Activated naive CD8-positive, alpha-beta T cell treated with anti-CD3 and anti-CD28 coated beads, Interleukin-2, amount 50 U/mL, for 24 hours (primary cell): ENCODE measurements around the gene NNMT.

ENCODE experiments used
- ATAC-seq: fragments of 150-1000 bp; cut with Tn5 transposase; one replicate; pipeline ENCODE4 v1.10.0; 2021
- DNase-seq: peaks from one replicate; pipeline ENCODE4 v3.0.0; 2021
- H3K27ac Mint-ChIP-seq: one replicate; pipeline ENCODE4 v1.8.0; 2021; ENCODE audit warnings: mild to moderate bottlenecking, mixed read lengths
- H3K27me3 Mint-ChIP-seq: one replicate; pipeline ENCODE4 v1.8.0; 2021; ENCODE audit warnings: mixed read lengths
- H3K36me3 Mint-ChIP-seq: one replicate; pipeline ENCODE4 v1.8.0; 2021; ENCODE audit warnings: low read depth, mixed read lengths
- H3K4me1 Mint-ChIP-seq: one replicate; pipeline ENCODE4 v1.8.0; 2021; ENCODE audit warnings: mixed read lengths
- H3K4me3 Mint-ChIP-seq: one replicate; pipeline ENCODE4 v1.8.0; 2021; ENCODE audit warnings: mild to moderate bottlenecking, moderate library complexity, mixed read lengths
- H3K9me3 Mint-ChIP-seq: one replicate; pipeline ENCODE4 v1.8.0; 2021; ENCODE audit warnings: mixed read lengths

Gene NNMT

DNA sequence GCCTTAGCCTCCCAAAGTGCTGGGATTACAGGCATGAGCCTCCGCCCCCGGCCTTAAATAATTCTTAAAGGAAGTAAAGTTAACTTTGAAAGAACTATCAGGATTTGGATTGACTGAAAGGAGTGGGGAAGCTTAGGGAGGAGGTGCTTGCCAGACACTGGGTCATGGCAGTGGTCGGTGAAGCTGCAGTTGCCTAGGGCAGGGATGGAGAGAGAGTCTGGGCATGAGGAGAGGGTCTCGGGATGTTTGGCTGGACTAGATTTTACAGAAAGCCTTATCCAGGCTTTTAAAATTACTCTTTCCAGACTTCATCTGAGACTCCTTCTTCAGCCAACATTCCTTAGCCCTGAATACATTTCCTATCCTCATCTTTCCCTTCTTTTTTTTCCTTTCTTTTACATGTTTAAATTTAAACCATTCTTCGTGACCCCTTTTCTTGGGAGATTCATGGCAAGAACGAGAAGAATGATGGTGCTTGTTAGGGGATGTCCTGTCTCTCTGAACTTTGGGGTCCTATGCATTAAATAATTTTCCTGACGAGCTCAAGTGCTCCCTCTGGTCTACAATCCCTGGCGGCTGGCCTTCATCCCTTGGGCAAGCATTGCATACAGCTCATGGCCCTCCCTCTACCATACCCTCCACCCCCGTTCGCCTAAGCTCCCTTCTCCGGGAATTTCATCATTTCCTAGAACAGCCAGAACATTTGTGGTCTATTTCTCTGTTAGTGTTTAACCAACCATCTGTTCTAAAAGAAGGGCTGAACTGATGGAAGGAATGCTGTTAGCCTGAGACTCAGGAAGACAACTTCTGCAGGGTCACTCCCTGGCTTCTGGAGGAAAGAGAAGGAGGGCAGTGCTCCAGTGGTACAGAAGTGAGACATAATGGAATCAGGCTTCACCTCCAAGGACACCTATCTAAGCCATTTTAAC, at the start of gene NNMT:
NNMT (plus strand) TSS at position 724 of the 929 bp plus-strand sequence; CDS start at position 882, 158 bp downstream.
- Mint-ChIP-seq H3K4me3 (no peak within 1 kb of the TSS), H3K36me3 (no peaks in the 10 kb centered on the region), H3K4me1 (no peaks in the 10 kb centered on the region), H3K9me3 (peaks cover 6% of the 10 kb centered on the region), H3K27me3 (peaks cover 17% of the 10 kb centered on the region), H3K27ac (no peak within 1 kb of the TSS)
- no peak for ATAC-seq
- no peak for DNase-seq

- H3K27ac Mint-ChIP-seq, result no peak overlapping the region
- H3K9me3 Mint-ChIP-seq, result no peaks in the 10 kb centered on the region
- H3K4me1 Mint-ChIP-seq, result no peaks in the 10 kb centered on the region
- H3K4me3 Mint-ChIP-seq, result no peak overlapping the region
- DNase-seq (no peak), ATAC-seq (no peak)
- no peaks in the 10 kb centered on the region for H3K36me3 Mint-ChIP-seq
- no peaks in the 10 kb centered on the region for H3K27me3 Mint-ChIP-seq
These were observed 49.0 kb upstream of the NNMT start for GRCh38 chr11:114247070-114247789.

DNA sequence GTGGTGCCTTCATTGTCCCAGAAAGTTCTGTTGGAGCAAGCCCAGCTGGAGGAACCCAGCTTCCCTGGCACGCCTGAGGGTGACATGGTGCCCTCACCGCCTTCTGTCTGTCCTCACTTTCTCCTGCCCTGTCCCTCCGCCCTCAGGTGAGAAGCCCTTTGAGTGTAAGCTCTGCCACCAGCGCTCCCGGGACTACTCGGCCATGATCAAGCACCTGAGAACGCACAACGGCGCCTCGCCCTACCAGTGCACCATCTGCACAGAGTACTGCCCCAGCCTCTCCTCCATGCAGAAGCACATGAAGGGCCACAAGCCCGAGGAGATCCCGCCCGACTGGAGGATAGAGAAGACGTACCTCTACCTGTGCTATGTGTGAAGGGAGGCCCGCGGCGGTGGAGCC, 46.0 kb upstream of the NNMT start:
- H3K4me1 Mint-ChIP-seq, result no peaks in the 10 kb centered on the region
- no peaks in the 10 kb centered on the region for H3K36me3 Mint-ChIP-seq
- no peaks in the 10 kb centered on the region for H3K27me3 Mint-ChIP-seq
- H3K9me3 Mint-ChIP-seq, result no peaks in the 10 kb centered on the region
- no peak overlapping the region for H3K27ac Mint-ChIP-seq
- ATAC-seq, result no peak
- H3K4me3 Mint-ChIP-seq, result no peak overlapping the region
- no peak for DNase-seq

DNA sequence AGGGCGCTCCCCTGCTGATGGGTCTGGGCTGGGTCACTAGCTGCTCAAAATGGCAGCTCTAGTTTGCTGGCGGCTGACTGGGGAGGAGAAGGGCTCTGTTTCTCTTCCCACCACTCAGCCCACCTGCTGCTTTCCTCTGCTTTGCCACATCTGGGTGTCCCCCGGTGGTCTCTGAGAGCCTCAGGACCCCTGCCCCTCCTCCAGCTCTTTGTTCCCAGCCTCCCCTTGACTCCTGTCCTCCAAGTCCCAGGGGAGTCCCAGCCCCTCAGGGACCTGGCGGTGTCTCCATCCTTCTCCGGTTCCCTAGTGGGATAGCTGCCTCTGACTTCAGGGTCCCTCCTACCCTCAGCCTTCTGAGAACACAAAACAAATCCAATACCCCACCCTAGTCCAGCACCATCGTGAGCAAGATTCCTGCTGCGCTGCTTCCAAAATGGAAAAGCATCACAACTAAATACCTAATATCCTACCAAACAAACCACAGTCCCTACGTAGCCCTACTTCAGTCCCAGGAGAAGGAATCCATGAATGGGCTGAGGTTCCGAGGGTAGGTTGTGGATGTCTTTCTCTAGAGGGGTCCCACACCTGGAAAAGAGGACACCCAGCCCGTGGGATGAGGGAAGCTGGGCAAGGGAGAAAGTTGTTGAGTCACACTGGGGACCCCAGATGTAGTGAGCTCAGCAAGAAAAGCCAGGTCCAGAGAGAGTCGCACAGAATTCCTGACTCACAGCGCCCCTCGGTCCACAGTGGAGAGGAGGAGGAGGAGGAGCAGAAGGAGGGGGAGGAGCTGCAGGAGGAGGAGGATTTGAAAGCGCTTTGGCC, 45.0 kb upstream of the NNMT start:
- Mint-ChIP-seq H3K9me3 (no peaks in the 10 kb centered on the region), H3K36me3 (no peaks in the 10 kb centered on the region), H3K4me3 (no peak overlapping the region), H3K27ac (no peak overlapping the region), H3K27me3 (no peaks in the 10 kb centered on the region), H3K4me1 (no peaks in the 10 kb centered on the region)
- DNase-seq, result no peak
- ATAC-seq, result no peak

GRCh38 chr11:114251815-114252337, 44.3 kb upstream of the NNMT start:
- DNase-seq (no peak), ATAC-seq (no peak)
- Mint-ChIP-seq H3K4me1 (no peaks in the 10 kb centered on the region), H3K9me3 (no peaks in the 10 kb centered on the region), H3K27ac (no peak overlapping the region), H3K4me3 (no peak overlapping the region), H3K27me3 (no peaks in the 10 kb centered on the region), H3K36me3 (no peaks in the 10 kb centered on the region)

DNA sequence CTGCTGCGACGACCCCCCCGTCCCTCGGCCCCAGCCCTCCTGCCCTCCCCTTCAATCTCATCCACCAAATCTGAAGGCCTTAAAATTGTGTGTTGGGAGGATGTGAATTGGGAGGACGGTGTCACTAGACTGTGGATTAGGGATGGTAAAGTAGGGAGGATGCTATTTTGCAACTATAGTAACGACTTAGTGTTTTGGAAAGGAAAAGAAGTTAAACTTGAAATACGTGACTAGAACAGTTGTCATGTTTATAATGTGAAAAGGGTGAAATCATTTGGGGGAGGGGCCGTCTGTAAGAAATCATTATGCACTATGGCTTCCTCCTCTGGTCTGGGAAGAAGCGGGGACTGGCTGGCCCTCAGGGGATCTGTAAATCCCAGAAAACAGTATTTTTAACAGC, 43.4 kb upstream of the NNMT start:
- DNase-seq, result no peak
- no peaks in the 10 kb centered on the region for H3K4me1 Mint-ChIP-seq
- H3K27ac Mint-ChIP-seq, result no peak overlapping the region
- no peak overlapping the region for H3K4me3 Mint-ChIP-seq
- H3K9me3 Mint-ChIP-seq, result no peaks in the 10 kb centered on the region
- no peaks in the 10 kb centered on the region for H3K36me3 Mint-ChIP-seq
- ATAC-seq, result no peak
- no peaks in the 10 kb centered on the region for H3K27me3 Mint-ChIP-seq

- DNase-seq, result no peak
- H3K9me3 Mint-ChIP-seq, result no peaks in the 10 kb centered on the region
- peaks cover 4% of the 10 kb centered on the region for H3K4me1 Mint-ChIP-seq
- no peak overlapping the region for H3K27ac Mint-ChIP-seq
- no peak overlapping the region for H3K4me3 Mint-ChIP-seq
- H3K36me3 Mint-ChIP-seq, result no peaks in the 10 kb centered on the region
- no peak for ATAC-seq
- H3K27me3 Mint-ChIP-seq, result no peaks in the 10 kb centered on the region
These were observed 42.4 kb upstream of the NNMT start for GRCh38 chr11:114253771-114254170.

GRCh38 chr11:114254571-114255146, 41.5 kb upstream of the NNMT start:
- Mint-ChIP-seq H3K36me3 (no peaks in the 10 kb centered on the region), H3K4me1 (peaks cover 9% of the 10 kb centered on the region), H3K27me3 (no peaks in the 10 kb centered on the region), H3K27ac (no peak overlapping the region), H3K4me3 (no peak overlapping the region), H3K9me3 (no peaks in the 10 kb centered on the region)
- no peak for DNase-seq
- ATAC-seq, result no peak

DNA sequence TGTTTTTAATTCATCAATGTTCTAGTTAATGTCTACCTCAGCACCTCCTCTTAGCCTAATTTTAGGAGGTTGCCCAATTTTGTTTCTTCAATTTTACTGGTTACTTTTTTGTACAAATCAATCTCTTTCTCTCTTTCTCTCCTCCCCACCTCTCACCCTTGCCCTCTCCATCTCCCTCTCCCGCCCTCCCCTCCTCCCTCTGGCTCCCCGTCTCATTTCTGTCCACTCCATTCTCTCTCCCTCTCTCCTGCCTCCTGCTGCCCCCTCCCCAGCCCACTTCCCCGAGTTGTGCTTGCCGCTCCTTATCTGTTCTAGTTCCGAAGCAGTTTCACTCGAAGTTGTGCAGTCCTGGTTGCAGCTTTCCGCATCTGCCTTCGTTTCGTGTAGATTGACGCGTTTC, 40.9 kb upstream of the NNMT start:
- ATAC-seq, result no peak
- no peak overlapping the region for H3K4me3 Mint-ChIP-seq
- no peaks in the 10 kb centered on the region for H3K27me3 Mint-ChIP-seq
- peaks cover 14% of the 10 kb centered on the region for H3K4me1 Mint-ChIP-seq
- DNase-seq, result no peak
- H3K36me3 Mint-ChIP-seq, result no peaks in the 10 kb centered on the region
- no peak overlapping the region for H3K27ac Mint-ChIP-seq
- no peaks in the 10 kb centered on the region for H3K9me3 Mint-ChIP-seq

DNA sequence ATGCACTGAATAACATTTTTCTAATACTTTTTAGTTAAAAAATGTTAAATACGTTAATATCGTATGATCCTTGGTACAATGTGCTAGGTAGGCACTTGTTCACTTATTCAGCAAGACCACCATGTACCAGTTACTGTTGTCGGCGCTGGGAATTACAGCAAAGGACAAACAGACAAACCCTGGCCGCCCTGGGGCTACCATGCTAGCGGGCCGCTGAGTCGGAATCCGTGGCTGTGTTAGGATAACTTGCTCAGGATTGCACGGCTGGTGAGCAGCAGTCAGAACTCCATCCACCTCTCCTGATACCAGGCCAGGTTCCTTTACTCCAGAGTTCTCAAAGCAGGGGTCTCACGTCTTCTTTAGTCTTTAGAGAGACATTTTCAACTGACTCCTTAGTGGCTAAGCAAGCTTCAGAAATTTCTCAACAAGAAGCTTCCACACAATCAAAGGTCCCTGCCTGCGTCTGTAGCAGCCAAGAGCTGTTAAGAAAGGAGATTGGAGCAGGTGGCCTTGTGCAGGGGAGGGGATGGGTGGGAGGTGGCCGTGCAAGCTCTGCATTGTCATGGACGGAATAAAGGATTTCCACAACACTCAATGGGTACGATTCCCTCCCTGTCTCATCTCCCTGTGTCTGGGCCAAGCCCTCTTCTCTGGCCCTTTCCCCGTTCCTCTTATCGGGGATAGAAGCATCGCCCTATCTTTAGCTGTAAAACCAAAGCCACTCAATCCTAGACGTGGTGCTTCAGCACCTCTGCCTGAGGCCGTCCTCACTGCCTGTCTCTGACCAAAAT, 39.8 kb upstream of the NNMT start:
- no peak for ATAC-seq
- Mint-ChIP-seq H3K9me3 (no peaks in the 10 kb centered on the region), H3K4me3 (no peak overlapping the region), H3K27ac (no peak overlapping the region), H3K27me3 (no peaks in the 10 kb centered on the region), H3K36me3 (no peaks in the 10 kb centered on the region), H3K4me1 (peaks cover 15% of the 10 kb centered on the region)
- no peak for DNase-seq

- DNase-seq, result no peak
- H3K27ac Mint-ChIP-seq, result no peak overlapping the region
These were observed 39.3 kb upstream of the NNMT start for GRCh38 chr11:114256967-114257286.

GRCh38 chr11:114257621-114258558, 38.3 kb upstream of the NNMT start:
- H3K4me3 Mint-ChIP-seq, result no peak overlapping the region
- H3K27ac Mint-ChIP-seq, result no peak overlapping the region
- peaks cover 15% of the 10 kb centered on the region for H3K4me1 Mint-ChIP-seq
- no peak for DNase-seq
- no peaks in the 10 kb centered on the region for H3K36me3 Mint-ChIP-seq
- H3K27me3 Mint-ChIP-seq, result no peaks in the 10 kb centered on the region
- no peak for ATAC-seq
- H3K9me3 Mint-ChIP-seq, result no peaks in the 10 kb centered on the region

More at GRCh38 chr11:114256967-114257286, 39.3 kb upstream of the NNMT start:
- H3K27me3 Mint-ChIP-seq, result no peaks in the 10 kb centered on the region
- no peak for ATAC-seq
- H3K36me3 Mint-ChIP-seq, result no peaks in the 10 kb centered on the region
- H3K4me1 Mint-ChIP-seq, result peaks cover 15% of the 10 kb centered on the region
- no peak overlapping the region for H3K4me3 Mint-ChIP-seq
- H3K9me3 Mint-ChIP-seq, result no peaks in the 10 kb centered on the region

DNA sequence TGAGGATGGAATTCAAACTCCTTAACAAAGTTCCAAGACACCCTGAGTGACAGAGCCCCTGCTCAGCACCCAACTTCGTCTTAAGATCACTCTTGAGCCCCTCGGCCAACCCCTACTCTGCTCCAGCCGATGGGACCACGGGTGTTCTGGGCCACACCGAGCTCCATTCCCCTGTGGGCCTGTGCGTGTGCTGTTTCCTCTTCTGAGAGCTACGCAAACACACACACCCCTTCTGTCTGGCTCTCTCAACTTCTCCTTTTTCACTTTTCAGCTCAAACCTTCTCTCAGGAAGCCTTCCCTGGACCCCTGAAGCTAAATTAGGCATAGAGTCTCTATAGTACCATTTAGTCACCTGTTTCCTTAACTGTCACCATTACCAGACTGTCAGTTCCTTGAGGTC, 37.5 kb upstream of the NNMT start:
- H3K4me3 Mint-ChIP-seq, result no peak overlapping the region
- H3K27ac Mint-ChIP-seq, result no peak overlapping the region
- ATAC-seq (no peak), DNase-seq (no peak)
- H3K4me1 Mint-ChIP-seq, result peaks cover 15% of the 10 kb centered on the region
- H3K9me3 Mint-ChIP-seq, result no peaks in the 10 kb centered on the region
- no peaks in the 10 kb centered on the region for H3K36me3 Mint-ChIP-seq
- no peaks in the 10 kb centered on the region for H3K27me3 Mint-ChIP-seq
